Left ventricle myocardium inferior (tissue), 1 donor: ENCODE data around the gene SMYD2. TPM values are rescaled to one million over a fixed set of nuclear protein-coding genes. Genes with fewer than 3 reads are reported as not detected.

Experiments used
- DNase-seq: peaks from one replicate; pipeline ENCODE4 v3.0.0-alpha.2; 2020
- H3K27ac ChIP-seq: fragments of 200-600 bp; replicated peaks from 2 replicates; pipeline ENCODE4 v1.8.0; 2021
- H3K27me3 ChIP-seq: fragments of 200-600 bp; 2 replicates; pipeline ENCODE4 v1.8.0; 2021; ENCODE audit warnings: low read depth
- H3K36me3 ChIP-seq: fragments of 200-600 bp; 2 replicates; pipeline ENCODE4 v1.8.0; 2021
- H3K4me1 ChIP-seq: fragments of 200-600 bp; 2 replicates; pipeline ENCODE4 v1.8.0; 2021
- H3K4me3 ChIP-seq: fragments of 200-600 bp; 2 replicates; pipeline ENCODE4 v1.8.0; 2021; ENCODE audit warnings: mild to moderate bottlenecking, moderate library complexity
- H3K9me3 ChIP-seq: fragments of 200-600 bp; replicated peaks from 2 replicates; pipeline ENCODE4 v1.8.0; 2021
- CTCF ChIP-seq: fragments of 200-600 bp; IDR thresholded peaks from 2 replicates; pipeline ENCODE4 v1.8.0; 2021; ENCODE audit warnings: antibody characterized with exemption, mild to moderate bottlenecking, borderline replicate concordance
- intact Hi-C: fragments of 100-400 bp; cut with micrococcal nuclease; formaldehyde crosslinking; loops from one replicate; pipeline ENCODE4 v1.11.0; 2022
- total RNA-seq: library from RNA; stranded (reverse); fragmentation: NEBNext Ultra II Directional; extraction: Animal tissue kit (Norgen Biotek cat#: 25700); gene quantifications from one replicate; pipeline ENCODE4 v1.2.1, GENCODE V29; 2021
- donor health status: DM: no; HTN: yes; CAD: no; lungs with severe emphysema.

SMYD2 gene
- total RNA-seq, 1 donor from 2014 or later: 247 TPM

GRCh38 chr1:214380986-214381695 lies 100.2 kb downstream of the SMYD2 start:
- intact Hi-C loops: no loop called here
- DNase-seq: no peak
- H3K4me3 ChIP-seq: no peak overlapping the region
- no peak overlapping the region for H3K27ac ChIP-seq
- no peaks in the 10 kb centered on the region for H3K4me1 ChIP-seq
- peaks cover 66% of the 10 kb centered on the region for H3K36me3 ChIP-seq
- H3K9me3 ChIP-seq: no peaks in the 10 kb centered on the region
- H3K27me3 ChIP-seq: no peaks in the 10 kb centered on the region
- TF ChIP-seq CTCF: no peak

- TF ChIP-seq CTCF: no peak
- intact Hi-C loops: no loop called here
- Histone ChIP-seq H3K9me3 (no peaks in the 10 kb centered on the region), H3K27me3 (no peaks in the 10 kb centered on the region), H3K4me3 (no peak overlapping the region), H3K4me1 (no peaks in the 10 kb centered on the region), H3K27ac (no peak overlapping the region), H3K36me3 (peaks cover 76% of the 10 kb centered on the region)
- no peak for DNase-seq
These were observed 102.7 kb downstream of the SMYD2 start for GRCh38 chr1:214383381-214384372.

GRCh38 chr1:214384373-214385079 lies 103.6 kb downstream of the SMYD2 start:
- Histone ChIP-seq H3K27me3 (no peaks in the 10 kb centered on the region), H3K9me3 (no peaks in the 10 kb centered on the region), H3K36me3 (peaks cover 70% of the 10 kb centered on the region), H3K27ac (no peak overlapping the region), H3K4me3 (no peak overlapping the region), H3K4me1 (no peaks in the 10 kb centered on the region)
- intact Hi-C loops: no loop called here
- TF ChIP-seq CTCF: no peak
- DNase-seq: no peak

- no peak for TF ChIP-seq CTCF
- intact Hi-C loops: no loop called here
- no peak overlapping the region for H3K27ac ChIP-seq
These were observed 104.5 kb downstream of the SMYD2 start for GRCh38 chr1:214385428-214385827.

GRCh38 chr1:214386333-214386732 lies 105.4 kb downstream of the SMYD2 start:
- no peaks in the 10 kb centered on the region for H3K4me1 ChIP-seq
- H3K27ac ChIP-seq: no peak overlapping the region
- H3K27me3 ChIP-seq: no peaks in the 10 kb centered on the region
- TF ChIP-seq CTCF: no peak
- intact Hi-C loops: no loop called here
- no peaks in the 10 kb centered on the region for H3K9me3 ChIP-seq
- no peak overlapping the region for H3K4me3 ChIP-seq
- H3K36me3 ChIP-seq: peaks cover 63% of the 10 kb centered on the region
- no peak for DNase-seq

More at GRCh38 chr1:214385428-214385827, 104.5 kb downstream of the SMYD2 start:
- no peak for DNase-seq
- Histone ChIP-seq H3K9me3 (no peaks in the 10 kb centered on the region), H3K4me3 (no peak overlapping the region), H3K27me3 (no peaks in the 10 kb centered on the region), H3K36me3 (peaks cover 65% of the 10 kb centered on the region), H3K4me1 (no peaks in the 10 kb centered on the region)
